NCI-H345 (cell line): ENCODE results near the gene ADAM10.

Experiments
- DNase-seq: peaks from one replicate; lab custom pipeline; 2025; lab: John Stamatoyannopoulos, UW

The ADAM10 gene

GRCh38 chr15:58715266-58715917 is 34.1 kb downstream of the ADAM10 start:
- no peak for DNase-seq

GRCh38 chr15:58710701-58711100 is 38.8 kb downstream of the ADAM10 start:
- DNase-seq: no peak

DNA sequence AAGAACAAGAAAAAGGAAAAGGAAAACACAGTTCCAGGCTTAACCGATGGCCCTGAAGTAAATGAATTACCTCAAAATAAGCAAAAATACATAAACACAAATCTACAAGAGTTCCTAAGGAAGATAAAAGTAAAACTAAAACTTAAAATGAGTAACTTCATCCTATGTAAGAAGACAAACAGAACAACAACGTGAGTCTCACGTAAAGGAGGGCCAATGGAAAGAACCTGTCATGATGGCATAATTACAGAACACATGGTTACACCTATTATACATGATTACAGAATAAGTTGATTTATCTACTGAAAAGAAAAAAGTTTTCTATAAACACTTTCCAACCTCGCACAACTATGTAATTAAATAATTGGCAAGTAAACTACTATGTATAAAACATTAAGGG is 42.1 kb downstream of the ADAM10 start:
- no peak for DNase-seq

DNA sequence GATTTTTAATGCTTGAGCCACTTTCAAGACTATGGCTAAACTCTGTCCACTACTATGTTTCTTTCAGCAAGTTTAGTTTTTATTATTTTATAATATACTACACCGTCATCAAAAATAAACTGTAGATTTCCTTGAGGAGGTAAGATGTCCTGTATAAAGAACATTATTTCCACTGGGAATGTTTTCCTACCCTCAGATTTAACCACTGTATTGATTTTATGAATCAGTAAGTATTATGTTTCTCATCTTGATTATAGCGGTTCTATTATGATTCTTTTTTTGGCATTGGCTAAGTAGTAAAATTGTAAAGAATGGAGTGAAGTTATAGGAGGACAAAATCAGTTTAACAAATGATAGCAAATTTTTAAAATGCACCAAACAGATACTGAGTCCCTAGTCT is 44.4 kb downstream of the ADAM10 start:
- DNase-seq: no peak

DNA sequence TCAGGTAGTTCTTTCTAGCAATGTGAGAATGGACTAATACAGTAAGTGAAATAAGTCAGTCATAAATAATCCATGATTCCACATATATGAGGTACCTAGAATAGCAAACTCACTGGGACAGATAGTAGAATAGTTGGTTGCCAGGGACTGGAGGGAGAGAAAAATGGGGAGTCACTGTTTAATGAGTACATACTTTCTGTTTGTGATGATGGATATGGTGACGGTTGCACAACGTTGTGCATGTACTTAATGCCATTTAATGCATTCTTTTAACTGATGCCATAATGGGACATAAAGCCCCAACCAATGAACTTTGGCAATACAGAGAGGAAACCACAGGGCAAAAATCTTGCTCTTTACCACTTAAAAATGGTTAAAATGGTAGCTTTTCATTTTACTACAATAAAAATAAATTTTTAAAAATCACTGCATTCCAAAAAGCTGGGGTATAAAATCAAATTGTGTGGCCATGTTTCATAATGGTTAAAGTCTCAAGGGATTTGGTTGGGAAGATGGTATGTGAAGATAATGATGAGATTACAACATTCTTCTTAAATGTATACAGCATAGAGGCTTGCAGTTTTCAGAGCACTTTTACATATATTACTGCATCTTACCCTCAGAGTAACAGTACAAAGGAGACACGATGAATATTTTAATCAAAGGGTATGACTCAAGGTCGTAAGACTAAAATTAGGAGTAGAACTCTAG is 45.2 kb downstream of the ADAM10 start:
- no peak for DNase-seq

DNA sequence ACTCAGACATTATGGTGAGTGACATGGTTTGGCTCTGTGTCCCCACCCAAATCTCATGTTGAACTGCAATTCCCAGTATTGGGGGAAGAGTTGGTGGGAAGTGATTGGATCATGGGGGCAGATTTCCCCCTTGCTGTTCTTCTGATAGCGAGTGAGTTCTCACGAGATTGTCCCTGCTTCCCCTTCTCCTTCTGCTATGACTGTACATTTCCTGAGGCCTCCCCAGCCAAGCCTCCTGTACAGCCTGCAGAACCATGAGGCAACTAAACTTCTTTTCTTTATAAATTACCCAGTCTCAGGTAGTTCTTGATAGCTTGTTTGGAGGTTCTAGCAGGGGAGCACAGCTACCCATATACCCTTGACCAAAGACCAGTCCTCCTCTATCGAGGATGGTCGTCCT is 45.9 kb downstream of the ADAM10 start:
- no peak for DNase-seq

GRCh38 chr15:58702233-58702632 is 47.3 kb downstream of the ADAM10 start:
- no peak for DNase-seq

GRCh38 chr15:58701376-58701775 is 48.1 kb downstream of the ADAM10 start:
- no peak for DNase-seq

DNA sequence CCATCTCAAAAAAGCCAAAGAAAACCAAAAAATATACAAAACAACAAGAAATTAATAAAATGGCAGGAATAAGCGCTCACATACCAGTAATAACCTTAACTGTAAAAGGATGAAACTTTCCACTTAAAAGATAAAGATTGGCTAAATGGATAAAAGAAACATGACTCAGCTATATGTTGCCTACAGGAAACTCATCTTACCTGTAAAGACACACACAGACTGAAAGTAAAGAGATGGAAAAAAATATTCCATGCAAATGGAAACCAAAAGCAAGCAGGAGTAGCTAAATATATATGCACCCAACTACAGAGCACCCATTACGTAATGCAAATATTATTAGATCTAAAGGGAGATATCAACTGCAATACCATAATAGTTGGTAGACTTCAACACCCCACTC is 49.7 kb downstream of the ADAM10 start:
- DNase-seq: no peak

GRCh38 chr15:58698887-58699641 is 50.4 kb downstream of the ADAM10 start:
- no peak for DNase-seq

- DNase-seq: no peak
Measured at GRCh38 chr15:58697220-58697619, 52.3 kb downstream of the ADAM10 start.

- no peak for DNase-seq
Measured at GRCh38 chr15:58696738-58697137, 52.8 kb downstream of the ADAM10 start.

DNA sequence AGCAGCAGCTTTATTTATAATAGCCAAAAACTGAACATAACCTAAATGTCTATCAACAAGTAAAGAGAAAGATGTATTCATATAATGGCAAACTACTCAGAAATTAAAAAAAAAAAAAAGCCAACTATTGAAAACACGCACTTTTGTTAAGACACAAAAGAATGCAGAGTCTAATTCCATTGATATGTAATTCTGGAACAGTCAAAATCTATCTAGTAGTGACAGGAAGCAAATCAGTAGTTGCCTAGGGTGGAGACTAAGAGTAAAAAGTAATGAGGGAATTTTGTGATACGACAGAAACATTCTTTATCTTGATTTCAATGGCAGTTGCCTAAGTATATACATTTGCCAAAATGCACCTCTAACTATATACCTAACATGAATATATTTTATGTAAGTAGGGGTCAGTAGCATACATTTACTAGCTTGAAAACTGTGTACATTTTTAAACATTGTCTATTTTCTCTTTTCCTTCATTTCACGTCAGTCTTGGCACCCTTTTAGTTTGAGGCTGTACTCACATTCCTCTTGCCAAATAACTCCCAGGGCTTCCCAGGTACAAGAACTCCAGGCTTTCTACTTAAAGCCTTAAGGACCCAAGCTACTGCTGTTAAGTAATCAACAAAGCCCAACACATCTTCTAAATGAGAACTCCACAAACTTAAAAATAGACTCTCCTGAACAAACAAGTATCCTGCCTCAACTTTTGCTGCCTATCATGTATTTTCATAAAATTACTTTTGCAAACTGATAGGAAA is 54.7 kb downstream of the ADAM10 start:
- no peak for DNase-seq

- DNase-seq: no peak
Measured at GRCh38 chr15:58690703-58691102, 58.8 kb downstream of the ADAM10 start.

GRCh38 chr15:58689646-58690045 is 59.9 kb downstream of the ADAM10 start:
- no peak for DNase-seq

DNA sequence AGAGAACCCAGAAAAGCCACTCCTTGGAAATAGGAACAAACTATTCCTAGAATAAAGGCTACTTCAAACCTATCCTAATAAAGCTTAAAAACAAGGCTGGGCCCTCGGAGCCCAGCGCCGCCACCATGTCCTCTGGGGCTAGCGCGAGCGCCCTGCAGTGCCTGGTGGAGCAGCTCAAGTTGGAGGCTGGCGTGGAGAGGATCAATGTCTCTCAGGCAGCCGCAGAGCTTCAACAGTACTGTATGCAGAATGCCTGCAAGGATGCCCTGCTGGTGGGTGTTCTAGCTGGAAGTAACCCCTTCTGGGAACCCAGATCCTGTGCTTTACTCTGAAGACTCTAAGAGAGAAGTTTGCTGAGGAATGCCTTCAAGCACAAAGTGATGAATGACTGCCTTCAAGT is 63.2 kb downstream of the ADAM10 start:
- DNase-seq: no peak

DNA sequence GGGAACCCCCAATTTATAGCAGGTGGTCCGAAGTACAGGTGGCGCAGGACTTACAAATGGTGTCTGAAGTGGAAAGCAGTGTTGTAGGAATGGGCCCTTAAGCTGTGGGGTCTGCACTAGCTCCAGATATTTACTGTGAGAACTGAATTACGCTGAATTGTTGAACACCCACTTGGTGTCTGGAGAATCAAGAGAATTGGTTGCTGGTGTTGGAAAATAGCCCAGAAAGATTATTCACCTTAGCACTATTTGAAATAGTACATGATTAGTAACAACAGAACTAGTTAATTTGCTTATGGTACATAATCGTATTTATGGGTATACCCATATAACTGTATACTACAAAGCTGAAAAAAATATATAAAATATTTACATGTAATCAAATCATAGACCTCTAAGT is 64.8 kb downstream of the ADAM10 start:
- no peak for DNase-seq

DNA sequence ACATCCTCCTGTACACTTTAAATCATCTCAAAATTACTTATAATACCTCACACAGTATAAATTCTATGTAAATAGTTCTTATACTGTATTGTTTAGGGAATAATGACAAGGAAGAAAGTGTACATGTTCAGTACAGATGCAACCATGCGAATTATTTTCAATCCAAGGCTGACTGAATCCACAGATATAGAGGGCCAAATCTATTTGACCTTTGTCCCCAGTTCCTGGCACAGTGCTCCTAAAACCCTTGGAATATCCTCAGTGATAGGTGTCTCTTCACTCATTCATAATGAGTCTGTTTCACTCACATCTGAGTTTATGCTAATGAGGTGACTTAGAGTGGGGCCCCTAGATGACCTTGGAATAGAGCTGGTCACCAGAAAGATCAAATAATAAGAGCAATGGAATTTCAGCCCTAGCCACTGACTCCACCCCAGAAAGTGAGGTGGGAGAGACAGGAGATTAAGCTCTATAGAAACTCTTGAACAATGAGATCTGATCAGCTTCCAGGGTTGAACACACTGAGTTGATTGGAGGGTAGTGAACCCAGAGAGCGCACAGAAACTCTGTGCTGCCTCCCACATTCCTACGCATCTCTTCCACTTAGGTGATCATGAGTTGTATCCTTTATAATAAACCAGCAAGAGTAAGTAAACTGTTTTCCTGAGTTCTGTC is 65.3 kb downstream of the ADAM10 start:
- DNase-seq: no peak

- no peak for DNase-seq
Measured at GRCh38 chr15:58682234-58682633, 67.3 kb downstream of the ADAM10 start.

DNA sequence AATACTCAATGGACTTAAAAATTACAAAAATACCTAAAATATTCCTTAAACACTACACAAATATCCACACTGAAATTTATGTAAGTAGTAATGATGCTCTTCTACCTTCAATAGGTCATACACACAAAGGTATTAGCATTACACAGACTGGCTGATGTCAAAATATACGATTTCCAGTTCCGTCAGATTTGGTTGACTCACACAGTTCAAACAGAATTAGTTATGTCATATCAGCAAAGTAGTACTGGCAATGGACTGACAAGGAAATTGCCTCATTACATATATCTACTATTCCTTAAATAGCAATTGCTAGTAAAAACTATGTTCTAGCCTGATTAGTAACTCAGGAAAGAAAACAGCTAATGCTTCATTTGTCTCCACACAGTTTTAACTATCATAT is 70.8 kb downstream of the ADAM10 start:
- no peak for DNase-seq

GRCh38 chr15:58677426-58677825 is 72.1 kb downstream of the ADAM10 start:
- DNase-seq: no peak

DNA sequence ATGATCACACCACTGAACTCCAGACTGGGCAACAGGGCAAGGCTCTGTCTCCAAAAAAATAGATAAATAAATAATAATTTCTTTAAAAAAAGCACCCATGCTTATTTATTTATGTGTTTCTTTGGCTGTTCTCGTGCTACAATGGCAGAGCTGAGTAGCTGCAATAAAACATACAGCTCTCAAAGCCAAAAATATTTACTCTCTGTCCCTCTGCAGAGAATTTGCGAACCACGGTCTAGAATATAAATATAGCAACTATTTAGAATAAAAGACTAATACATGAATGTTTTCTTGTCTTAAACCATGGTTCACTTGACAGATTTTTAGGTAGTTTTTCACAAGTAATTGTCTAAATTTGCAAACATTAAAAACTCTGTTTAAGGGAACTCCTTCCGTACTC is 72.7 kb downstream of the ADAM10 start:
- no peak for DNase-seq
